ENCODE data around the gene KLK14.

Gene KLK14

DNA sequence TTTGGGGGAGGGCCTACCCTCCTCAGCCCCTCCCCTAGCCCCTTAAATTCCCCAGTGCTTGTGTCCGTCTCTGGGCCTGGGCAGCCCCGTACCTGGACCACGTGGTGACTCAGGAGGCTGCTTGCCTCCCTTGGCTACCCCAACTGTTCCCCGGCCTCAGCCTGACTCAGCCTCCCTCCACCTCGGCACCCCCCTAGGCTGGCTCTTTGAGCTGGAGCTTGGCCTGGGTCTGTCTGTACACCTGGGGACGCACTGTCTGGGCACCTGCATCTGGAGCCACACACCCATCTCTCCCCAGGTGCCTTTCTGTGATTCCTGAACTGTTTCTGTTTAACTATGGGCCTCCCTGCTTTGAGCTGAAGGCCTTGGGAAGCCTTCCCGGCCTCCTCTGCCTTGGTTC lies 1.8 kb upstream of the KLK14 start:
- DNase-seq = no peak

DNA sequence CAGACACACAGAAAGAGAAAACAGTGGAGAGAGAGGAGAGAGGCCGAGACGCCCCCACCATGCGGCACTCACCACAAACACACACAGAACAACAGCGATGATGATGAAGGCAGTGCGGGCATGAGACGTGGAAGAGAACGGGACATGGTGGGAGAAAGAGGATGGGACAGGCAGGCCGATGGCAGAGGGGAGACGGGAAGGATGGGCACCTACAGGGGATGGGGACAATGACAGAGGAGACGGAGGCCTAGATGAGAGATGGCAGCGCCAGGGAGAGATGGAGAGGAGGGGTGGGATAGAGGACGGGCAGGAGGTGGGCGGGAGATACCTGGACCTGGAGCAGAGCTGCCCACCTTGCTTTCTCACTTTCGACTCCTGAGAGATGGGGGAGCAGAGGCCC lies 1.1 kb upstream of the KLK14 start:
- no peak for DNase-seq

DNA sequence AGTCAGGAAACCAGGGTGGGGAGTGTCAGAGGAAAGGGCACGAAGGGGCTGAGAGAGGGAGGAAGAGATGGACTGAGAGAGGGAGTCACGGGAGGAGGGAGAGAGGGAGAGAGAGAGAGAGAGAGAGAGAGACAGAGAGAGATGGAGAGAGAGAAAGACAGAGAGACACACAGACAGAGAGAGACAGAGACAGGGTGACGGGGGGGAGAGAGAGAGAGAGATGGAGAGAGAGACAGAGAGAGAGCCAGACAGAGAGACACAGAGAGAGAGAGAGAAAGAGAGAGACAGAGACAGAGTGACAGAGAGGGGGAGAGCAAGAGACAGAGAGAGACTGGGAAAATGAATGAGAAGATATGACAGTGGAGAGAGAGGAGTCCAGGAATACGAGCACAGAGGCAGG lies 494 bp upstream of the KLK14 start:
- no peak for DNase-seq

DNA sequence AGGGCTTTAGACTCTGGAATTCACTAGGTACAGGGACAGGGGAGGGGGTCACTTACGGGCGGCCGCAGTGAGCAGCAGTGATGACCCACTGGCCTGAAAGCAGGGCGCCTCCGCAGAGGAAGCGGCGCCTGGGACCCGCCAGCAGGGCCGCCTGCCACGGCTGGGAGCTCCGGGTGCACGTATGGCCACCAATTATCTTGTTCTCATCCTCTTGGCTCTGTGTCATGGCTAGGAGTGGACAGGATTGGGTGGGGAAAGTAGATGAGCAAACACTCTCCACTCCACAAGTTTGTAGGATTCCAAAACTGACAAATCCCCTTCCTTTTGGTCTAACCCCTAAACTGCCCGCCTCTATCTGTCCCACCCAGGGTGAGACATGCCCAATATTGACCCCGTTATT lies 1.2 kb downstream of the KLK14 start:
- DNase-seq = no peak

DNA sequence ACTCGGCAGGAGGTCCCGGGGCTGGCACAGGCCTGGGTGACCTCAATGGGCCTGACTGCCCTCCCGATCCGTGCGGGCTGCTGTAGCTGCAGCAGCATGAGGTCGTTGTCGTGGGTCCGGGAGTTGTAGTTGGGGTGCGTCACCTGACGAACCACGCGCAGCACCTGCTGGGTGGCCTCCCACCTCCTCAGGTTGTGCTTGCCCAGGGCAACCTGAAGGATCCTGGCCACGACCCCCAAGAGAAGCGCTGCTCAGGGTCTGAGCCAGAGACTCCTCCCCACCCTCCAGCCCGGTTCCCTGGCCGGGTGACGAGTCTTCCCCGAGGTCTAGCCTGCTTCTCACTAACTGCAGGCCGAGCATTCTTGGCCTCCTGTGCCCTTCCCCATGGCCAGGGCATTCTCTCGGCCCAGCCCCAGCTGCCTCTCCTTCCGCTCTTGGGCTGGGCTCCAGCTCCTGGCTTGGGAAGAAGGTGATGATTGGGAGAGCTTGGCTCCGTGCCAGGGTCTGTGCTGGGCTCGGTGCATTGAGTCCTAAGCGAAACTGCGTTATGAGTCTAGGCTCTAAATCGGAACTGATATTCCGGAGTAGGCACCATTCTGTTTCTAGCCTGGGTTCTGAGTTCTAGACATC lies 3.1 kb downstream of the KLK14 start:
- DNase-seq = no peak

DNA sequence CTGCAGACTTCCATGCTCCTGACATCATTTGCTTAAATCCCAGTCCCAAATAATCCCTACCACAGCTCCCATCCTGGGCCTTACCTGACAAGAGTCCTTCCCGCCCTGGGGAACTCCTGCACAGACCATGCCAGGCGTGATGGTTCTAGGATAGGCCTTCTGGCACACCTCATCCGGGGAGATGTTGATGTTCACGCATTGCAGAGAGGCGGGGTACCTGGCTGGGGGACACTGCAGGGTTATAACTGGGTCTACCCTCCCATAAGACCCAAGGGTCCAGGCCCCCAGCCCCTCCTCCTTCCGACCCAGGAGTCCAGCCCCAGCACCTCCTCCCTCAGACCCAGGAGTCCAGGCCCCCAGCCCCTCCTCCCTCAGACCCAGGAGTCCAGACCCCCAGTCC lies 4.0 kb downstream of the KLK14 start:
- no peak for DNase-seq

DNA sequence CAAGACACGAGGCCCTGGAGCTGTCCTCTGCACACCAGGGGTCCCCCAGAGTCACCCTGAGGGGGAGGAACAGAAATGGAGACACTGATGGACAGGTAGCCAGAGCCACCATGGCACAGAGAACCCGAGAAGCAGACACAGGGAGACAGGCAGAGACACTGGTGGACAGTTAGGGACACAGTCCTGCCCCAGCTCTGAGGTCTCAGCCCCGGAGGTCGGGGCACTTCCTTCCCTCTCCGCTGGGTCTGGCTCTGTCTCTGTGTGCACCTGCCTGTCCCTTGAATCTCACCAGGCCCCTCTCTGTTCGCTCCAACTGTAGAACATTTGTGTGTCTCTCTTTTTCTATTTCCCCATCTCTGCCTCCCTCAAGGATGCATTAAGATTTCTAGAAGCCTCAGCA lies 4.6 kb downstream of the KLK14 start:
- no peak for DNase-seq

DNA sequence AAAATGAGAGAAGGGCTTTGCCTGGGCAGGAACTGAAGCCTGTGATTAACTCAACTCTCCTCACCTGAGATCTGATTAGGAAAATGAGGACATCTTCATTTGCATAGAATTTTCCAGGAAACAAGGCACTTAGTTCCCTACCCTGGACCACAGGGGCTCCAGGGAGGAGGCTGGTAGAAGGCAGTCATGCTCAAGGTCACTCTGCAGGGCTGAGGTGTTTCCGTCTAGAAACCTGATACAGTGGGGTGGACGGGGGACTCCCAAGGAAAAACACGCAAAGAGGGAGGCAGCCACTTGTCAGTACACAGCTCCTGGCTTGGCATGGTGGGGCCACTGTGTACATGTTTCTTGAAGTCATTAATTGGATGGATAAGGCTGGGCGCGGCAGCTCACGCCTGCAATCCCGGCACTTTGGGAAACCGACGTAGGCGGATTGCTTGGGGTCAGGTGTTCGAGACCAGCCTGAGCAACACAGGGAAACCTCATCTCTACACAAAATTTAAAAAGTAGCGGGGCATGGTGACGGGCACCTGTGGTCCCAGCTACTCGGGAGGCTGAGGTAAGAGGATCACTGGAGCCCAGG lies 6.0 kb downstream of the KLK14 start:
- no peak for DNase-seq

DNA sequence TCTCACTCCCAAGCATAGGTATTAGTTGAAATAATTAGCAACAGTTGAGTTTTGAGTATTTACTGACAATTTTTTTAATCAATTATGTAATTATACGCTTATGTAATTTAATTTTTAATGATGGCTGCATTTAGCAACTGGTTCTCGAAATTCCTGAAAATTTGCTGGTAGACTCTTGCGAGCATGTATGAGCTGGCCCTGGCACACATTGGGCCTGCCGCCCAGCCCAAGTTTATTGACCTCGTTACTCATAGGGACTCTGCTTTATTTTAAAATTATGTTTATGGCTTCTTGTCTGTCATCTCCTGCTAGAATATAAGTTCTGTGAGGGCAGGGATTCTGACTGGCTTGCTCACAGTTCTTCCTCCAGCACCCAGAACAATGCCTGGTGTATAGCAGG lies 6.7 kb downstream of the KLK14 start:
- no peak for DNase-seq

DNA sequence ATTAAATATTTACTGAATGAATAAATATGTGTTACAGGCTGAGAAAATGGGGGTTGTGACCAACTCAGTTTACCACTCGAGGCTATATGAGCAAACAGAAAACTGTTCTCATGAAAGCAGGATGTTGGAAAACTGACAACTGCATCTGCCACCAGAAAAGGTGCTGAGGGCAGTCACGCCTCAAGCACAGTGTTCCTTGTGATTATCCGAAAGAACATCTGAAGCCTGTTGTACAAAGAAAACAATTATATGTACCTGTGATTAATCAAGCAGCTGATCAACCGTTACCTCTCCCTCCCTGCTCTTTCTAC lies 11.6 kb downstream of the KLK14 start:
- DNase-seq = no peak

DNA sequence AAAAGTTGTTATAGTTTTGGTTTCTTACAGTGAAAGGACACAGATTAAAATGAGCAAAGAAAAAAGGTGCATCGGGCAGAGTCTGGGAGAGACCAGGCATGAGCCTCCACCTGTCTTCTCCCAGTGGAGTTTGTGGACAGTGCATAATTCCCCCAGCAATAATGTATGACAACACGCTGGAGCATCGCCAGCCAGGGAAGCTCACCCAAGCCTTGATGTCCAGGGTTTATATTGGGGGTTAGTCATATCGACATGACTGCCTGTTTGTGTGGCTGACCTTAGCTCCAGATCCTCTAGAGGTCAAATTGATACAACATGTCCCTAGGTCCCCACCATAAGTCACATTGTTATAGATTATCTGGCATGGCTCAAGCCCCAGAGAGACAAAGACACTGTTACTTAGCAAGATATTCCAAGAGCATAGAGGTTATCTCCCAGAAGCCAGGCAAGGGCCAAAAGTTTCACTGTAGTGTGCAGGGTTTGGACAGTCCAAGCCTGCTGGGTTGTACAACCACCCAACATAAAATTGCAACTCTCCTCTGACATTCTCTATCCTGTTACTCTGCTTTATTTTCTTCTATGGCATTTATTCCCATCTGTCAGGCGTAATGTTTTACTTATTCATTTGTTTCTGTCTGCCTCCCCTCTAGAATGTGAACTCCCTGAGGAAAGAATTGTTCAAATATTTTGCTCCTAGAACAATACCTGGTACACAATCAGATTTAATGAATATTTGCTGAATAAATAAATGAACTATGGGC lies 12.2 kb downstream of the KLK14 start:
- DNase-seq = no peak

DNA sequence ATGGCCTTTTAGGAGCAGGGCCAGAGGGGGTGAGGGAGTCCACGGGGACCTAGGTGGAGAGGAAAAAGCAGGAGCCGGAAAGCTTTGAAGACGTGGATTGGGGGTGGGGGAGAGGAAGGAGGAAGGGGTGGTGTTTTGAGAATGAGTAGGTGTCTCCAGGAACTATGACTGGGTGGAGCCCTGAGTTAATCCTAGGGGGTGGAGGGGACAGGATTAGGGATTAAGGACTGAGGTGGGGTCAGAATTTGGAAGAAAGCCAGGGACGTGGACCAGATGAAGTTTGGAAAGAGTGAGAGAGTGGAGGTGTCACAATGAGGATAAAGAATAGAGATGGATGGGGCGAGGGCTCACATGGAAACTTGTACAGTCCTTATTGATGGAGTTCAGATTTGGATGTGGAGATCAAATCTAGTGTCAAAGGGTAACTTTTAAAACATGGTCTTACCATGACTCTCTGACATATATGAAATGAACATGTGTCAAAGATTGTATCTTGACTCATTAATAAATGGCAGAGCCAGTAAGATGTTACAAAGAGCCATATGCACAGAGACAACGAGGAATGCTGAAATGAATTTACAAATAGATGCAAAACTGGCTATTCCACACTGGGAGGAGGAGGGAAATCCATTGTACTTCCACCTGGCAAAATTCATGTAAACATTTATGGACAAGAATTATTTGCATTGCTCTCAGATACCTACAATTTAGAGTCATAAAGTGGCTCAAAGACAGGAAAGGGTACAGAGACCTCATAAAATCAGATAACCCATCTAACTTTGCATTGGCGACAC lies 16.1 kb downstream of the KLK14 start:
- no peak for DNase-seq

DNA sequence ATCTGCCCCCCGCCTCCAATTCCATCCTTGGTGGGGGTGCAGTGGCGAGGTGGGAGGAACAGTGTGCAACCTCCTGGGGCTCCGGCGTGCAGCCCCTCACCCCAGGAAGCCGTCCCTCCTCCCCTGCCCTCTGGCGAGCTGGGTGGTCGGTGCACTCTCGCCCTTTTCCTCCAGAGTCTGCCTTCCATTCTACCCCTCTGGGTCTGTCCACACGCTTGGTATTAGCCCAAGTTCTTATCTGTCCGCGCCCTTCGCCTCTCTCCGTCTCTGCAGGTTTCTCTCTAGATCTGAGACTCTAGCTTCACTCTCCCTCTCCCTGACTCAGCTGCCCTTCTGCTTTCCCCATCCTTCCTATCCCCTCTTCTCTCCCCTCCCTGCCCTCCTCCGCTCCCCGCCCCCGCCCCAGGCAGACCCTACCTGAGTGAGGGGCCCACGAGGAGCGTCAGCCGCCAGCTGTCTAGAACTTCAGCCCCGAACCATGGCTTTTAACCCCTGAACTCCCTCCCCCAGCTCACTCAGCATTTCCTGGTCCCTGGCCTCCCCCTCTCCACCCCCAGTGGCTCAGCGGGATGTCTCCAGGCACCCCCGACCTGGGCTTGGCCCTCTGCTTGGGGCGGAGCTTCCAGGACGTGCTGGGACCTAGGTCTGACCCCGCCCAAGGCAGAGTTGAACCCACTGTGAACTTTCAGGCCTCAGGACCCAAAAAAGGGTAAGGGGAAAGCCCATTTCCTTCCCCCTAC lies 17.3 kb downstream of the KLK14 start:
- DNase-seq = no peak

DNA sequence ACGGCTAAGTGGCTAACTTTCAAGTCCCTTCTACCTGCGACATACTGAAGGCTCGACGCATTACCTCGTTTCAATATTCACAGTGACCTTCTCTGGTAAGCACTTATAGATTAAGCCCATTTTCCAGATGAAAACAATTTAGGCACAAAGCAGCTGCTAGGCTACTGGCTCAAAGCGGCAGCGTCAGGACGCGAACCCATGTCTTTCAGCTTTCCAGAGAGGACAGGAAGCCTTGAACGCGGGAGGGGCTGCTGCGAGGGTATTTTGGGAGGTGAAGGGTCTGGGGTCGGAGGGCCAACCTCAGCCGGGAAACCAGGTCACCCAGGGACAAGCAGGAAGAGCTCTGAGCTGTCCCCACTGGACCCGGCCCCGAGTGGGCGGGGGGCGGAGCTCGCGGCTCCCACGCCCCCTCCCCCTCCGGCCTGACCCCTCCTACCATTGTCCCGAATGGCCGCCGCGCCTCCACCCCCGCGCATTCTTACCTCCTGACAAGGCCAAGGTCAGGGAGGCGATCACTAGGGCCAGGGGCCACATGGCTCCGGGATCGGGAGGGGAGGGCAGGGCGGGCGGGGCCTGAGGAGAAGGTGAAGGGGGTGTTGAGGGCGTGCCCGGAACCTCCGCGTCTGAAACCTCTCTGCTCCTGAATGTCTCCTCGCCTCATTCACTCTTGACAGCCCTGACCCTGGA lies 18.0 kb downstream of the KLK14 start, which contains the start of gene KLK13:
KLK13 (minus strand) TSS at position 559 of the 687 bp plus-strand sequence; CDS start at position 534, 25 bp downstream.
- no peak for DNase-seq

DNA sequence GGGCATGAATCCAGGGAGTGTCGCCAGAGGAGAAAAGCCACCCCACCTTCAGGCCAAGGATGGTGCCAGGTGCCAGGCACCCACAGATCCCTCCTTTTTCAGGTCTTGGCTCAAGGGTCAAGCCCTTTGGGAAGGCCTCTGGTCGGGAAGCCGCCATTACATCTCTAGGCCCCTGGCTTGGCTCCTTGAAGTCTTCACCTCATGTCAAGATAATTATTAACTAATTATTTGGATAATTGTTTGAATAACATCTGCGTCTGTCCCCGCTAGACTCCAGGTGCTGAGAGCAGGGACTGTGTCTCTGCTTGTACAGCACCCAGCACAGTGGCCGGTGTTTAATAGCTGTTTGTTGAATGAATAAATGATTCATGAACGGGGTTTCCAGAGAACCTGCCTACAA lies 19.0 kb downstream of the KLK14 start:
- no peak for DNase-seq

DNA sequence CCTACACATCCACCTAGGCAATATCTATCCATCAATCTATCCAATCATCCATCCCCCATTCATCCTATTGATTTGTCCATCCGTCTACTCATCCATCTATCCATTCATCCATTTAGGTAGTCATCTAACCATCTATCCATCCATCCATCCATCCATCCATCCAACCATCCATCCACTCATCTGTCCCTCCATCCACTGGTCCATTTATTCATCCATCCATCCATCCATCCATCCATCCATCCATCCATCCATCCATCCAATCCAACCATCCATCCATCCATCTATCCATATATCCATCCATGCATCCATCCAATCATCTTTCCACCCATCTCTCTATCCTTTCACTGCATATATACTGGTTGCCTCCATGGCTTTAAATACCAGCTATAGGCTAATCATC lies 21.7 kb downstream of the KLK14 start:
- DNase-seq = no peak

DNA sequence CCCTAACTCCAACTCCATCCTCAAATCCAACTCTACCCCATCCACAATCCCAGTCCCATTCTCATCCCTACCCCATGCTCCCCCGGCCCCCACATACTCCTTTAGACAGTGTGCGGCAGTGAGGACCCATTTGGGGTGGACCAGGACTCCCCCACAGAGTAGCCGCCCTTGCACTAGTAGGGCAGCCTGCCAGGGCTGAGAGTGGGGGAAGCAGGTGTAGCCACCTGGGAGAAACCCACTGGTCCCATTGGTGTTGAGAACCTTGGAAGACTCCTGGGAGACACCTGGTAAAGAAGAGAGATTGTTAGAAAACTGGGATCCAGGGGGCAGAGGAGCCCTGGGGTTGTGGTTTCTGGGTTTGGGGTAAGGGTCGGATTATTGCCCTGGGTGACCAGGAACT lies 22.4 kb downstream of the KLK14 start:
- no peak for DNase-seq

DNA sequence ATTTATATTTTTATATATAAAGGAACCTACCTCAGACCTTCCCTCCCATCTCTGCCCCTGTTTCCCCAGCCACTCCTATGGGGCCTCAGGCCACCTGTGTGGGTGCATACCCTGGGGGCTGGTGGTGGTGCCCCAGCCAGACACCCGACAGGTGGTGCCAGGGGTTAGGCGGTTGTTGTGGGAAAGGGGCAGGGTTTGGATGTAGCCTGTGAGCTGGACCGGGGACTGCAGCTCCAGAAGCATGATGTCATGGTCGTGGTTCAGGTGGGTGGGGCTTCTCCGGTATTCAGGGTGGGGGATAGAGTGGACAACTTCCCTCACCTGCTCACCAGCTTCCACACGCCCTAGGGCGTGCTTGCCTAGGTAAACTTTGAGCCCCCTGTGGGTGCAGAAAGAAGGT lies 23.0 kb downstream of the KLK14 start:
- no peak for DNase-seq

DNA sequence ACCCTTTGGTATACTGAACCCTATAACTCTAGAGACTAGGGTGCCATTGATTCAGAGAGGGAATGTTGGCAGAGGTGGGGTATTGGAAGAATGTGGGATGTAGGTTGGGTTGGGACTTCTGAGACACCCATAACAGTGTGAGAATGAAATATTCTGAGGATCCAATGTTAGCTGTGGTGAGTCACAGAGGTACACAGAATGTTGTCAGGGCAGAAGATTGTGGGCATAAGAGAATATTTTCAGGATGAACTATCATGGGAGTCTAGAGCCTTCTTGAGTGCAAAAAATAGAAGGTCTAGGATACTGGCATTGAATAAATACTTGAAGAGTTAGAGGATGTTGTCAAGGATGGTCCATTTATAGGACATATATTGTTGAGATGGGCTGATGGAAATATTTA lies 26.8 kb downstream of the KLK14 start:
- DNase-seq = no peak

DNA sequence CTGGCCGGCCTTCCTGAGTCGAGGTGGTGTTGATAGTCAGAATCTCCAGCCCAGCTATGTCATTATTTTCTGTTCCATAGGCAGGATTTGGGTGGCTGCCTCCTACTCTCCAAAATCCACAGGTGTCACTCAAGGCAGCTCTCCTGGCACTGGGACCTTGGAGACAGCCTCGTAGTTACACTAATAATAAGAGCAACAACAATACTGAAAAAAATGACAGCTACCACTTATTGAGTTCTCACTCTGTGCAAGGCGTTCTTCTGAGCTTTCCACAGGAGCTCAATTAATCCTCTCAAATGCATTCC lies 35.7 kb downstream of the KLK14 start:
- no peak for DNase-seq

DNA sequence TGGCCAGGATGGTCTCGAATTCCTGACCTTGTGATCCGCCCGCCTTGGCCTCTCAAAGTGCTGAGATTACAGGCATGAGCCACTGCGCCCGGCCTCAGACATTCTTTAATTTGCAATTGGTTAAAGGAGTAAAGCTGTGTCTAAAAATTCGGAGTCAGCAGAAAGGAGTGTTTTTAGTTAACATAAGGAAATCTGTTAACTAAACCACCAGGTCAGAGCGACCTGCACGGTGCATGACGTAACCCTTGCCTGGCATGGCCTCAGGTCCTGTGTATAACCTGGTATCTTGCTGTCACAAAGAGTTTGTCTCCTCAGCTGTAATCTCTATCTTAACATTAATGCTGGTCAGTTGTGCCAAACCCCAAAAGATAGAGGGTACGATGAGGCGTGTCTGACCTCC lies 38.4 kb downstream of the KLK14 start:
- DNase-seq = no peak

DNA sequence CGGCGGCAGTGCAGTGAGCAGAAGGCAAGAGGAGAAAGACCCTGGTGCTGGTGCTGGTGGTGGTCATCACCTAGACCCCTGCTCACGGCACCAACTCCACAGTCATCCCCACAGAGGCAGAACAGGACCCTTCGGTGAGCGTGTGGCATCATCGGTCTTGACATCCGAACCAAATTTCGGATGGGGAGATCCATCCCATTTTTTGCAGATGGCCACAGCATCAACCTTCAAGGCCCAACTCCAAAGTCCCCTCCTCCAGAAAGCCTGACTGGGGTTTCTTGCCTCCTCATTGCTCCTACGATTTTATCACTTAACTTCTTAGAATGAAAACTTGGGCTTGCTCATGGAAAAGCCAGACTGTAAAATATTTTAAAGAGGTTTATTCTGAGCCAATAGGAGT lies 39.2 kb downstream of the KLK14 start:
- no peak for DNase-seq

DNA sequence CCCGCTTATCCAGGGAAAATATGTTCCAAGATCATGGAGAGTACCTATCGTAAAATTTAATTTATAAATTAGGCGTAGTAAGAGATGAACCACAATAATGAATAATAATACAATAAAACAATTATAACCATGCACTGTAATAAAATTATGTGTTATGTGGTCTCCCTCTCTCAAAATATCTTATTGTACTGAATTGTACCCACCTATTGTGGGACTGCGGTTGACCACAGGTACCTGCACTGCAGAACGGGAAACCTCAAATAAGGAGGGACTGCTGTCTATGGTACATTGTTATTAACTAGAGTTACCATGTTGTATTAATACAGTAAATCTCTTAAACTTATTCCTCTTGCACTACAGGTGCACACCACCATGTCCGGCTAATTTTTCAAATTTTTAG lies 42.5 kb downstream of the KLK14 start:
- DNase-seq = no peak

Data from T-helper 9 cell (primary cell).